GM12865 (cell line): ENCODE measurements around the gene TDRKH.

ENCODE experiments used
- DNase-seq: peaks from one replicate; pipeline ENCODE4 v3.0.0; 2010; ENCODE audit warnings: low read depth
- H3K4me3 ChIP-seq: 2 replicates; pipeline ENCODE4 v1.5.1; 2011; ENCODE audit warnings: mild to moderate bottlenecking, low read depth, low read length, control low read depth
- TF ChIP-seq, protein P1 (sequence below): IDR thresholded peaks from 2 replicates; pipeline ENCODE4 v1.5.1; 2011; ENCODE audit warnings: low read length, control low read depth, low read depth, inconsistent platforms; ENCODE audit not compliant: insufficient read depth; ENCODE audit errors: missing control alignments

TDRKH gene

DNA sequence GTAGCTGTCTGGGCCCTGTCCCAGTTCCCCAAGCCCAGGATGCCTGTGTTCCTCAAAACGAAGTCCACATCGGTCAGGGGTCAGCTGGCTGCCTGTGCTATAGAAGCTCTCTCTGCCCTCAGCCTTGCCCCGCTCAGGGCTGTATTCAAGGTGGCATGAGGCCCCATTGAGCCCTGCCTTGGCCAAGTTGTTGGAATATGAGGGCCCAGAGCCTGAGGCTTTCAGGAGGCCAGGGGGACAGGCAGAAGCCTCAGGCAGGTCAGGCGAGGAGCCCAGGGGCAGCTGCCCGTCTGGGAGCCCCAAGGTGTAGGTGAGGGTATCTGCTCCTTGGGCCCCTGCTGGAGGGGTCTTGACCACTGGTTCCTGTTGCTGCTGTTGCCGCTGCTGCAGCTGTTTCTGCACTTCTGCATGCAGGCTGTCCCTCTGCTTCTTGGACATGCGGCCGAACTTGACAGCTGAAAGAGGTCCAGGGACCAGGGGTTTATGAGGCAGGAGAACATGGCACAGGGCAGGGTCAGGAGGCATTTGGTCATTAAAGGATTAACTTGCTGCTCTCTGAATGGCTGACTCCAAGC, 24.8 kb upstream of the TDRKH start:
- TF ChIP-seq, protein P1, sequence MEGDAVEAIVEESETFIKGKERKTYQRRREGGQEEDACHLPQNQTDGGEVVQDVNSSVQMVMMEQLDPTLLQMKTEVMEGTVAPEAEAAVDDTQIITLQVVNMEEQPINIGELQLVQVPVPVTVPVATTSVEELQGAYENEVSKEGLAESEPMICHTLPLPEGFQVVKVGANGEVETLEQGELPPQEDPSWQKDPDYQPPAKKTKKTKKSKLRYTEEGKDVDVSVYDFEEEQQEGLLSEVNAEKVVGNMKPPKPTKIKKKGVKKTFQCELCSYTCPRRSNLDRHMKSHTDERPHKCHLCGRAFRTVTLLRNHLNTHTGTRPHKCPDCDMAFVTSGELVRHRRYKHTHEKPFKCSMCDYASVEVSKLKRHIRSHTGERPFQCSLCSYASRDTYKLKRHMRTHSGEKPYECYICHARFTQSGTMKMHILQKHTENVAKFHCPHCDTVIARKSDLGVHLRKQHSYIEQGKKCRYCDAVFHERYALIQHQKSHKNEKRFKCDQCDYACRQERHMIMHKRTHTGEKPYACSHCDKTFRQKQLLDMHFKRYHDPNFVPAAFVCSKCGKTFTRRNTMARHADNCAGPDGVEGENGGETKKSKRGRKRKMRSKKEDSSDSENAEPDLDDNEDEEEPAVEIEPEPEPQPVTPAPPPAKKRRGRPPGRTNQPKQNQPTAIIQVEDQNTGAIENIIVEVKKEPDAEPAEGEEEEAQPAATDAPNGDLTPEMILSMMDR: no peak
- H3K4me3 ChIP-seq: no peak overlapping the region
- no peak for DNase-seq

DNA sequence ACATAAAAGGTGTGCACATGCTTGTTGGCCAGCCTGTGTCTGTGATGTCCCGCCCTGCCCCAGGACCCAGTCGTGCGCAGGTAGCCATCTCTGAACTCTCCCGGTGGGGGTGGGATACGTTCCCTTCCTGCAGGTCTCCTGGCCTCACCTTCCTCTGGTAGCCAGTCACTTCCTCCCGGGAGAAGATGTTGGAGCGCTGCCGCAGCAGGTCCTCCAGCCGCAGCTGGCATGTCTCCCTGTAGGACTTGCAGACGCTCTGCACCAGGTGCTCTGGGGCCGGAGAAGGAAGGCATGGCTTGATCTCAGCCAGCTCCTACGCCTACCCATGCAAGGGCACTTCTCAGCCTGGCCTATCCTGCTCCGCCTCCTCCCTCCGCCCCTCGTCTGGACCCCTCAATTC, 24.1 kb upstream of the TDRKH start:
- H3K4me3 ChIP-seq: no peak overlapping the region
- DNase-seq: no peak
- TF ChIP-seq, protein P1: no peak

DNA sequence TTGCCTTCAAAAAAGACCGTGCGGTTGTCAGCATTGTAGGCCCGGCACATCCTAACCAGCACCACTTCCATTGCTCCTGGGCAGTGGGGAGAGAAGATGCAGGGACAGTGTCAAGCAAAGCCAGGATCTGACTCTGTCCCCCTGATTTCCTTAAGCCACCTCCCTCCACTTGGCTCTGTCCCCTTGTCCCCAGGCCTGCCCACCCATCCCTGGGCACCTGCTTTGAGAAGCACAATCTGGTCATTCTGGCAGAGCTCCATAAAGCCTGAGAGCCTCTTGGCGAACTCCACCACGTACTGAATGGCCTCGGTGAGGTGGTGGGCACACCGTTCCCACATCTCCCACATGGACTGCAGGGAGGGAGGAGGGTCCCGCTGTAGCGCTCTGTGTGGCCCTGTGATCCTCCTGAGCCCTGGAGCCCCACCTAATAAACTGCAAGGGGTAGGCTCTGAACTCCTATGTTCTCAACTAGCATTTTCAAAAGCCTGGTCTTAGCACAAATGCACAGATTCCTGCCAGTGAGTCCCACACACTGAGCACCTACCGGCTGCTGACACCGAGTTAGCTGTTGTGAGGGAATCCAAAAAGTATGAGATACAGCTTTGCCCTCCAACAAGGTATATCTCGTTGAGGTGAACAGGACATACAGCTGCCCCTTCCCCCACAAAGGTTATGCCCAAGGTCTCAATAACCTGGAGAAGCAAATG, 23.1 kb upstream of the TDRKH start:
- no peak overlapping the region for H3K4me3 ChIP-seq
- TF ChIP-seq, protein P1: no peak
- DNase-seq: no peak

DNA sequence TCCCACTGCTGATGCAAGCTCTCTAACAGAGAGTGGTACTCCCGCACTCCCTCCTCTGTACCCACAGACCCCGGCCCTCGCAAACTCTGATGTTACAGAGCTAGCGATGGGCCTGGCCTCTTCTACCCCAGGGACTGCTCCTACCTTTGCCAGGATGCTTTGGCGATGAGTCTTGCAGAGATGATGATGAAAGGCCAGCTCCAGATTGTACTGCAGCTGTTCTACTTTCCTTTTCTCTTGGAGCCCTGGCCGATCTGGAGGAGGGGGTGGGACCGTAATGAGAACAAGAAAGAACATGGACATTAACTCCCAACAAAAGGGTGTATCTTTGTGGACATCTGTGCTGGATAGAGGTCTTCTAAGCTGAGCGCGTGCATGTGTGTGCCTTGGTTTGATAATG, 20.9 kb upstream of the TDRKH start:
- TF ChIP-seq, protein P1: no peak
- no peak for DNase-seq
- no peak overlapping the region for H3K4me3 ChIP-seq

DNA sequence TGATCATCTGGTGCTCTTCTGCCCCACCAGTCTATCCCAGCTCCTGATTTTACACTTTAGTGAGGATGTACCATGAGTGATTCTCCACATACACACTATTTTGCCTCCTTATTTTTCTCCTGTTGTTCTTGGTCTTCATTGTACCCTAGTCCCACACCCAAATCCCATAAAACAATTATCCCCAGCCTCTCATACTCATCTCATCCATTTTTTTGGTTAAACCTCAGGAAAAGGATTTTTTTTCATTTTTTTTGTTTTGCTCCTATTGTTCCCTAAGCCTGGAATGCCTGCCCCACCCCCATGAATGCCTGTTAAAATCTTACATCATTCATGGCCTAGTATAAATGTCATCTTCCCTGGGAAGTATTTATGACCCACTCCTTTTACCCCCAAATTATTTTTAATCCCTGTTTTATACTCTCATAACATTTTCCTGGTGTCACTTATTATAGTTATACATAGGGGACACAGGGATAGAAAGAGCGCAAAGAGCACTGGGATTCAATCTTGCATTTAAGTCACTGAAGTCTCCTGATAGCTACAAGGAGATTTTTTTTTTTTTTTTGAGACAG, 19.8 kb upstream of the TDRKH start:
- TF ChIP-seq, protein P1: no peak
- H3K4me3 ChIP-seq: no peak overlapping the region
- no peak for DNase-seq

DNA sequence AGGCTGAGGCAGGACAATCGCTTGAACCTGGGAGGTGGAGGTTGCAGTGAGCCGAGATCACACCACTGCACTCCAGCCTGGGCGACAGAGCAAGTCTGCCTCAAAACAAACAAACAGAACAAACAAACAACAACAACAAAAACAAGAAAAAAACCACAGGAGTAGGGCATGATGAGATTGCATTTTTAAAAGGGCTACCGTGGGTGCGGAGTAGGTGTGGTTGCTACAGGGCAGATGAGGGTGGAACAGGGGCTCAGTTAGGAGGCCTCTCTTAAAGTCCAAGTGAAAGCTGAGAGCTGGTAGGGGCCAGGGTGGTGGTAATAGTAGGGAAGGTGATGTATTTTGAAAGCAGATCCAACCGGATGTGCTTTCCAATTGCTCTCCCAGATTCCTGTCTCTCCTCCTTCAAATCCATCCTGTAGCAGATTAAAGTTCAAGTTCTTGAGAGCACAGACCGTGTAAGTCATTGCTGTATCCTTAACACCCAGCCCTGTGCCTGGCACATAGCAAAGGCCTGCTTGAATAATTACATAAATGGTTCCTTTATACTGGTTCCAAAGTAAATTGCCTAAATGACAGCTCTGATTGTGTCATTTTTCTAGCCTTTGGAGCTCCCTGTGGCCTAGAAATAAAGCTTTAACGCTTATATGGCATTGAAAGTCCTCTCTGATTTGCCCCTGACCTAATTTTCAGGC, 19.1 kb upstream of the TDRKH start:
- no peak overlapping the region for H3K4me3 ChIP-seq
- TF ChIP-seq, protein P1: no peak
- no peak for DNase-seq

DNA sequence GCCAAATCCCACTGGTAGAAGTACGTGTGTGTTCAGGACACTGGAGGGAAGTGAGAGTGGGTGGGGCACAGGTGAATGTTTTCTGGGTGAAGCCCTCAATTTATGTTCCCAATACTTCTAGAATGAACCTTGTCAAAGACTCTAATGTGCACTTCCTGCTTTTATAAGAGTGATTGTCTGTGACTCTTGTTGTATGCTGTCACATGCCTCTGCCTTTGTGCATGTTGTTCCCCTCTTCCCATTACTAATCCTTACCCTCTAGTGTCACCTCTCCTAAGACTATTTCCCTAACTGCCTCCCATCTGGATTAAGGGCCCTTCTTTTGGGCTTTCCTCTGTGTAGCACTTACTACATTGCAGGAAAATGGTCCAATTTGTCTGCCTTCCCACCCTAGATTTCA, 17.5 kb upstream of the TDRKH start:
- TF ChIP-seq, protein P1: no peak
- no peak for DNase-seq
- H3K4me3 ChIP-seq: no peak overlapping the region
